ENCODE results near the gene HDAC10.
A peak's percentile ranks its signal among the peaks of the same experiment; 100 is the strongest.

GRCh38 chr22:50246242-50247175 is 4.6 kb downstream of the HDAC10 start:
- TF ChIP-seq POLR2A (IDR thresholded peaks at IDR 0.05; ENCODE audit: low read depth, low read length) (peak; percentile 13; the same call in 1 of the 2 replicates), POU2F2 (IDR thresholded peaks at IDR 0.05; ENCODE audit: low read depth, low read length) (no peak), POLR2AphosphoS5 (IDR thresholded peaks at IDR 0.05; ENCODE audit: low read depth, low read length) (no peak), TAF1 (IDR thresholded peaks at IDR 0.05; ENCODE audit: low read depth, low read length) (no peak), PAX5 (IDR thresholded peaks at IDR 0.05; ENCODE audit: insufficient read depth, low read length, severe bottlenecking) (no peak)
